Neural cell (in vitro differentiated cells): ENCODE data around the gene ATP13A2. TPM values are rescaled to one million over a fixed set of nuclear protein-coding genes. Genes with fewer than 3 reads are reported as not detected.
A peak's percentile ranks its signal among the peaks of the same experiment; 100 is the strongest.
"Not testable (repeated sequence)": the region's sequence is repeated elsewhere in the genome, so short reads cannot be mapped to it uniquely, and the experiment has no call there.

Experiments used
- H2AFZ ChIP-seq: fragments of 200-600, 300-800 bp; sonication (generic), shearing (Covaris generic); 2 replicates; pipeline ENCODE4 v1.6.0; 2014; ENCODE audit warnings: low read depth, mild to moderate bottlenecking, antibody characterized with exemption, low read length, moderate library complexity
- H3F3A ChIP-seq: fragments of 200-600 bp; shearing (Covaris generic); 2 replicates; pipeline ENCODE4 v1.6.1; 2016; ENCODE audit warnings: mild to moderate bottlenecking, moderate library complexity, mixed read lengths, antibody characterized with exemption, low read length; ENCODE audit not compliant: insufficient read depth, poor library complexity, severe bottlenecking
- H3K27ac ChIP-seq: fragments of 200-600, 300-800 bp; sonication (generic), shearing (Covaris generic); 2 replicates; pipeline ENCODE4 v1.5.1; 2014; ENCODE audit warnings: mild to moderate bottlenecking, low read length, moderate library complexity
- H3K27me3 ChIP-seq: fragments of 300-800, 200-600 bp; sonication (generic), shearing (Covaris generic); 2 replicates; pipeline ENCODE4 v1.6.0; 2014; ENCODE audit warnings: mild to moderate bottlenecking, low read depth, low read length, moderate library complexity; ENCODE audit not compliant: insufficient read depth
- H3K36me3 ChIP-seq: fragments of 300-800, 200-600 bp; sonication (generic), shearing (Covaris generic); 2 replicates; pipeline ENCODE4 v1.5.1; 2014; ENCODE audit warnings: mild to moderate bottlenecking, antibody characterized with exemption, low read length, moderate library complexity; ENCODE audit not compliant: insufficient read depth
- H3K4me2 ChIP-seq: fragments of 300-800, 200-600 bp; sonication (generic), shearing (Covaris generic); 2 replicates; pipeline ENCODE4 v1.6.0; 2014; ENCODE audit warnings: mild to moderate bottlenecking, low read length
- H3K4me3 ChIP-seq: fragments of 300-800, 200-600 bp; sonication (generic), shearing (Covaris generic); 2 replicates; pipeline ENCODE4 v1.5.1; 2014; ENCODE audit warnings: mild to moderate bottlenecking, low read length, moderate library complexity
- H3K79me2 ChIP-seq: fragments of 200-600 bp; shearing (Covaris generic); replicated peaks from 2 replicates; pipeline ENCODE4 v1.6.0; 2014; ENCODE audit warnings: mild to moderate bottlenecking, low read length, moderate library complexity; ENCODE audit not compliant: insufficient read depth
- H3K9ac ChIP-seq: fragments of 300-800, 200-600 bp; sonication (generic), shearing (Covaris generic); 2 replicates; pipeline ENCODE4 v1.6.1; 2016; ENCODE audit warnings: mild to moderate bottlenecking, low read length, mixed read lengths
- H3K9me2 ChIP-seq: fragments of 200-600 bp; shearing (Covaris generic); 2 replicates; pipeline ENCODE4 v1.6.1; 2016; ENCODE audit warnings: mild to moderate bottlenecking, low read length, mixed read lengths; ENCODE audit not compliant: insufficient read depth
- H3K9me3 ChIP-seq: fragments of 200-600, 300-800 bp; sonication (generic), shearing (Covaris generic); 2 replicates; pipeline ENCODE4 v1.6.1; 2016; ENCODE audit warnings: mild to moderate bottlenecking, mixed run types, low read length, moderate library complexity, mixed read lengths
- H4K20me1 ChIP-seq: fragments of 200-600 bp; shearing (Covaris generic); 2 replicates; pipeline ENCODE4 v1.6.1; 2016; ENCODE audit warnings: mild to moderate bottlenecking, mixed run types; ENCODE audit not compliant: insufficient read depth
- CTCF ChIP-seq: fragments of 450-650 bp; IDR thresholded peaks from 2 replicates; pipeline ENCODE4 v1.5.1; 2014; ENCODE audit warnings: antibody characterized with exemption, mild to moderate bottlenecking, moderate library complexity; ENCODE audit not compliant: poor library complexity, severe bottlenecking
- EP300 ChIP-seq: fragments of 450-650 bp; conservative IDR thresholded peaks from 2 replicates; pipeline ENCODE4 v1.6.1; 2014; ENCODE audit warnings: antibody characterized with exemption, mild to moderate bottlenecking, moderate library complexity; ENCODE audit not compliant: poor library complexity, severe bottlenecking
- EZH2 ChIP-seq: fragments of 200-600, 300-800 bp; shearing (Covaris generic), sonication (generic); IDR thresholded peaks from 2 replicates; pipeline ENCODE4 v1.6.1; 2014; ENCODE audit warnings: antibody characterized with exemption, low read length, borderline replicate concordance, mild to moderate bottlenecking; ENCODE audit not compliant: insufficient read depth, poor library complexity, severe bottlenecking
- POLR2AphosphoS5 ChIP-seq: IDR thresholded peaks from 2 replicates; pipeline ENCODE4 v1.6.1; 2012
- RAD21 ChIP-seq: fragments of 450-650 bp; conservative IDR thresholded peaks from 2 replicates; pipeline ENCODE4 v1.6.1; 2014; ENCODE audit warnings: antibody characterized with exemption, mild to moderate bottlenecking, moderate library complexity
- SMC3 ChIP-seq: fragments of 450-650 bp; conservative IDR thresholded peaks from 2 replicates; pipeline ENCODE4 v1.6.1; 2014; ENCODE audit warnings: antibody characterized with exemption, mild to moderate bottlenecking, moderate library complexity; ENCODE audit not compliant: poor library complexity
- polyA plus RNA-seq: library from polyadenylated mRNA; depleted of rRNA; stranded (reverse); fragments of >200 nt; gene quantifications from 2 replicates; pipeline ENCODE4 v1.2.3, GENCODE V29; 2014
- TF ChIP-seq, protein P1 (sequence below): IDR thresholded peaks from 2 replicates; pipeline ENCODE4 v1.6.1; 2012; ENCODE audit warnings: borderline replicate concordance

Gene ATP13A2
- polyA plus RNA-seq, 1 donor from 2014 or later, result 43.3 TPM

DNA sequence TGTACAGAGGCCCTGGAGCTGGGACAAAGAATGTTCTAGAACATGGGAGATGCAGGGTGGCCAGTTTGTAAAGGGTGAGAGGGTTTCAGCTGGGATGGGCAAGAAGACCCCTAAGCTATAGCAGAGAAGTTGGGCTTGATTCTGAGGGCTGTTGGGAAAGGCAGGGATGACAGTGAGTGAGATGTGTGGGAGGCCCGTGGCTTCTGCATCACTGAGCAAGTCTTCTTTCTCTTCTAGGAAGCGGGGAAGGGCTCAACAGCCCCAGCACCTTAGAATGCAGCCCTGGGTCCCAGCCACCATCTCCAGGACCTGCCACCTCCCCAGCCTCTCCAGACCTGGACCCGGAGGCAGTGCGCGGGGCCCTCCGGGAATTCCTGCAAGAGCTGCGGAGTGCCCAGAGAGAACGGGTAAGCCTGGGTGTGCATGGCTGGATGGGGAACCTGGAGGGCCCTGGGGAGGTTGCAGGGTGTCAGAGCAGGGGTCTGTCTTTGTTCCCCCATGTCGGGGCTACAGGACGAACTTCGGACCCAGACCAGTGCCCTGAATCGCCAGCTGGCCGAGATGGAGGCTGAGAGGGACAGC is 46.2 kb downstream of the ATP13A2 start:
- Histone ChIP-seq H3K9me2 (no peaks in the 10 kb centered on the region), H3K27me3 (no peaks in the 10 kb centered on the region), H3F3A (no peaks in the 10 kb centered on the region), H3K9me3 (no peaks in the 10 kb centered on the region), H3K79me2 (no peaks in the 10 kb centered on the region), H3K4me2 (no peak overlapping the region), H3K4me3 (no peak overlapping the region), H3K36me3 (no peaks in the 10 kb centered on the region), H3K9ac (no peak overlapping the region), H3K27ac (no peak overlapping the region), H2AFZ (no peak overlapping the region), H4K20me1 (no peaks in the 10 kb centered on the region)
- TF ChIP-seq RAD21 (no peak), CTCF (no peak), POLR2AphosphoS5 (no peak)
- TF ChIP-seq, protein P1, sequence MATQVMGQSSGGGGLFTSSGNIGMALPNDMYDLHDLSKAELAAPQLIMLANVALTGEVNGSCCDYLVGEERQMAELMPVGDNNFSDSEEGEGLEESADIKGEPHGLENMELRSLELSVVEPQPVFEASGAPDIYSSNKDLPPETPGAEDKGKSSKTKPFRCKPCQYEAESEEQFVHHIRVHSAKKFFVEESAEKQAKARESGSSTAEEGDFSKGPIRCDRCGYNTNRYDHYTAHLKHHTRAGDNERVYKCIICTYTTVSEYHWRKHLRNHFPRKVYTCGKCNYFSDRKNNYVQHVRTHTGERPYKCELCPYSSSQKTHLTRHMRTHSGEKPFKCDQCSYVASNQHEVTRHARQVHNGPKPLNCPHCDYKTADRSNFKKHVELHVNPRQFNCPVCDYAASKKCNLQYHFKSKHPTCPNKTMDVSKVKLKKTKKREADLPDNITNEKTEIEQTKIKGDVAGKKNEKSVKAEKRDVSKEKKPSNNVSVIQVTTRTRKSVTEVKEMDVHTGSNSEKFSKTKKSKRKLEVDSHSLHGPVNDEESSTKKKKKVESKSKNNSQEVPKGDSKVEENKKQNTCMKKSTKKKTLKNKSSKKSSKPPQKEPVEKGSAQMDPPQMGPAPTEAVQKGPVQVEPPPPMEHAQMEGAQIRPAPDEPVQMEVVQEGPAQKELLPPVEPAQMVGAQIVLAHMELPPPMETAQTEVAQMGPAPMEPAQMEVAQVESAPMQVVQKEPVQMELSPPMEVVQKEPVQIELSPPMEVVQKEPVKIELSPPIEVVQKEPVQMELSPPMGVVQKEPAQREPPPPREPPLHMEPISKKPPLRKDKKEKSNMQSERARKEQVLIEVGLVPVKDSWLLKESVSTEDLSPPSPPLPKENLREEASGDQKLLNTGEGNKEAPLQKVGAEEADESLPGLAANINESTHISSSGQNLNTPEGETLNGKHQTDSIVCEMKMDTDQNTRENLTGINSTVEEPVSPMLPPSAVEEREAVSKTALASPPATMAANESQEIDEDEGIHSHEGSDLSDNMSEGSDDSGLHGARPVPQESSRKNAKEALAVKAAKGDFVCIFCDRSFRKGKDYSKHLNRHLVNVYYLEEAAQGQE, result no peak

DNA sequence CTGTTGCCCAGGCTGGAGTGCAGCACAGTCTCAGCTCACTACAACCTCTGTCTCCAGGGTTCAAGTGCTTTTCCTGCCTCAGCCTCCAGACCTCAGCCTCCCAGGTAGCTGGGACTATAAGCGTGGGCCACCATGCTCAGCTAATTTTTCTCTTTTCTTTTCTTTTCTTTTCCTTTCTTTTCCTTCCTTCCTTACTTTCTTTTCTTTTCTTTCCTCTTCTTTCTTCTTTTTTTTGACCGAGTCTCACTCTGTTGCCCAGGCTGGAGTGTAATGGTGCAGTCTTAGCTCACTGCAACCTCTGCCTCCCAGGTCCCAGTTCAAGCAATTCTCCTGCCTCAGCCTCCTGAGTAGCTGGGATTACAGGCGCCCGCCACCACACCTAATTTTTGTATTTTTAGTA is 47.6 kb downstream of the ATP13A2 start:
- not testable (repeated sequence) for H3K9ac ChIP-seq, H3K4me2 ChIP-seq, H3K27me3 ChIP-seq, H3K9me2 ChIP-seq, H3F3A ChIP-seq, H3K9me3 ChIP-seq, H2AFZ ChIP-seq, H3K79me2 ChIP-seq, H3K4me3 ChIP-seq, H3K27ac ChIP-seq, H3K36me3 ChIP-seq, H4K20me1 ChIP-seq

DNA sequence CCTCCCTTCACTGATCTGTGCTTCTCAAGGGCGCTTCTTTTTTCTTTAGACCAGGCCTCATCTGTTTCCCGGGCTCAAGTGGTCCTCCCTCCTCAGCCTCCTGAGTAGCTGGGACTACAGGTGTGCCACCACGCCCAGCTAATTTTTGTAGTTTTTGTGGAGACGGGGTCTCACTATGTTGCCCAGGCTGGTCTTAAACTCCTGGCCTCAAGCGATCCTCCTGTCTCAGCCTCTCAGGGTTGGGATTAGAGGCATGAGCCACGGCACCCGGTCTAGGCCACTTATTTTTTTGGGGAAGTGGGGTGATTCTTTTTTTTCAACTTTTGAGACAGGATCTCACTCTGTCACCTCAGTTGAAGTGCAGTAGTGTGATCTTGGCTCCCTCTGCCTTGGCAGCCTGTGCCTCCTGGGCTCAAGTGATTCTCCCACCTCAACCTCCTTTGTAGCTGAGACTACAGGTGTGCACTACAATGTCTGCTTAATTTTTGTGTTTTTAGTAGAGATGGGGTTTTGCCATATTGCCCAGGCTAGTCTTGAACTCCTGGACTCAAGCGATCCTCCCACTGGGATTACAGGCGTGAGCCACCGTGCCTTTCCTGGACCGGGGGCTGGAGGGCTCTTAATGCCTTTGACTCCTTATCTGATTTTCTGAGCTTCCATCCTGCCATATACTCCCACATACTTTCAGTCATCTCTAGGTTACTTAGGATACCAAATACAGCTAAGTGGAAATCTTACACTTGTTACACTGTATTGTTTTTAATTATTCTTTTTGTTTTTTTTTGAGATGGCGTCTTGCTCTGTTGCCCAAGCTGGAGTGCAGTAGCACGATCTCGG is 50.2 kb downstream of the ATP13A2 start:
- H3K9me3 ChIP-seq, result no peaks in the 10 kb centered on the region
- peak overlapping the region; percentile 33 for H3K4me3 ChIP-seq
- no peaks in the 10 kb centered on the region for H3K9me2 ChIP-seq
- H3K36me3 ChIP-seq, result no peaks in the 10 kb centered on the region
- H2AFZ ChIP-seq, result no peak overlapping the region
- no peaks in the 10 kb centered on the region for H3K27me3 ChIP-seq
- H3K4me2 ChIP-seq, result no peak overlapping the region
- H3K79me2 ChIP-seq, result no peaks in the 10 kb centered on the region
- no peaks in the 10 kb centered on the region for H3F3A ChIP-seq
- no peaks in the 10 kb centered on the region for H4K20me1 ChIP-seq
- no peak overlapping the region for H3K27ac ChIP-seq
- peak overlapping the region; percentile 9 for H3K9ac ChIP-seq
- no peak for TF ChIP-seq SMC3
- TF ChIP-seq, protein P1, result no peak
- no peak for TF ChIP-seq POLR2AphosphoS5
- TF ChIP-seq EZH2, result no peak
- no peak for TF ChIP-seq RAD21
- no peak for TF ChIP-seq EP300
- no peak for TF ChIP-seq CTCF
